ENCODE results near the gene GEN1. TPM values are rescaled to one million over a fixed set of nuclear protein-coding genes. Genes with fewer than 3 reads are reported as not detected.

Gene GEN1, protein sequence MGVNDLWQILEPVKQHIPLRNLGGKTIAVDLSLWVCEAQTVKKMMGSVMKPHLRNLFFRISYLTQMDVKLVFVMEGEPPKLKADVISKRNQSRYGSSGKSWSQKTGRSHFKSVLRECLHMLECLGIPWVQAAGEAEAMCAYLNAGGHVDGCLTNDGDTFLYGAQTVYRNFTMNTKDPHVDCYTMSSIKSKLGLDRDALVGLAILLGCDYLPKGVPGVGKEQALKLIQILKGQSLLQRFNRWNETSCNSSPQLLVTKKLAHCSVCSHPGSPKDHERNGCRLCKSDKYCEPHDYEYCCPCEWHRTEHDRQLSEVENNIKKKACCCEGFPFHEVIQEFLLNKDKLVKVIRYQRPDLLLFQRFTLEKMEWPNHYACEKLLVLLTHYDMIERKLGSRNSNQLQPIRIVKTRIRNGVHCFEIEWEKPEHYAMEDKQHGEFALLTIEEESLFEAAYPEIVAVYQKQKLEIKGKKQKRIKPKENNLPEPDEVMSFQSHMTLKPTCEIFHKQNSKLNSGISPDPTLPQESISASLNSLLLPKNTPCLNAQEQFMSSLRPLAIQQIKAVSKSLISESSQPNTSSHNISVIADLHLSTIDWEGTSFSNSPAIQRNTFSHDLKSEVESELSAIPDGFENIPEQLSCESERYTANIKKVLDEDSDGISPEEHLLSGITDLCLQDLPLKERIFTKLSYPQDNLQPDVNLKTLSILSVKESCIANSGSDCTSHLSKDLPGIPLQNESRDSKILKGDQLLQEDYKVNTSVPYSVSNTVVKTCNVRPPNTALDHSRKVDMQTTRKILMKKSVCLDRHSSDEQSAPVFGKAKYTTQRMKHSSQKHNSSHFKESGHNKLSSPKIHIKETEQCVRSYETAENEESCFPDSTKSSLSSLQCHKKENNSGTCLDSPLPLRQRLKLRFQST
- 9.8 to 13.9 TPM (median 12.4 TPM) in 5 replicates for total RNA-seq (2022; extraction: Qiagen RNA extraction)

DNA sequence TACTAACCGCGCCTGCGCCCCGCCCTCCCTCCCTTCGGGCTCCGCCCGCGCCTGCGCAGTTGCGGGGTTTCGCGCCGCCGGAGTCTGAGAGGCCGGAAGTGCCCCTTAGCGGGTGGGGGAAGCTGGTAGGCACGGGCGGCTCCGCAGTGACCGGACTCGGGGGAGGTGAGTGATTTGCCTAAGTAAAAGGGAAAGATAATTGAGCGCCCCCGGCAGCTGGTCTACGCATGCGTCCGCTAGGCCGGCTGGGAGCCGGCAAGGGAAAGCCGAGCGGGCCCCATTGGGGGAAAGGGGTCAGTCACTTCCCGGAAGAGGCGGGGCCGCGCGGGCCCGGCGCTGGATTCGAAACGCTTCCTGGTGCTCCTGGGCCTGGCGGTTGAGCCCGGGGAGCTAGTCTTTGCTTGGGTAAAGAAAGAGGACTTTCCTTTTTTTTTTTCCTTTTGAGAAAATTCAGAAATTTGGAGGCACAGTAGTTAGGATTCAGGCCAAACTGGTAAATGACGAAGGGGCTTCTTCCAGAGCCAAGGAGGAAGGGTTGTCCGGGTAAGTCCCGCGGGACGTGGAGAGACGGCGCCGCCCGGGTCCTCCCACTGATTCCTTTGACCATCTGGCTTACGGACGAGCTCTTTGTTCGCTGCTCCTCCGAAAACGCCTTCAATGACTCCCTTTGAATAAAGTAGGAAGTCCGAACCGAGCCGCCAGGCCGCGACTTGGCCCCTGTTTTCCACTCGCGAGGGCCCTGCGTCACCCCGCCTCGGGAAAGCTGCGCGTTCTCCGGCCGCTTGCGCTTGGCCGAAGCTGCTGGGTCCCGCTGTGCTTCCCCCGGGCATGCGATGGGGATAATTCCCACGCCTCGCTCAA is at the start of gene GEN1, which contains the start of gene SMC6:
Gene GEN1, plus strand, starts transcription at position 336 of the 861 bp plus-strand sequence. CDS start 5,806 bp downstream, outside the sequence.
Gene SMC6, minus strand, starts transcription at position 8 of the 861 bp plus-strand sequence. CDS start 7,864 bp downstream, outside the sequence.

GRCh38 chr2:17816396-17817245 is 62.7 kb downstream of the GEN1 start, which contains the start of gene MSGN1:
Gene MSGN1 (plus strand): TSS chr2:17816460. CDS start chr2:17816519, 59 bp downstream.

Other genes with a start within 250 kb of the GEN1 start
- not detected in 5 replicates for gene RAD51AP2, start 235.7 kb upstream of the GEN1 start, total RNA-seq (2022; extraction: Qiagen RNA extraction)
- not detected in 5 replicates for gene VSNL1, start 213.4 kb upstream of the GEN1 start, total RNA-seq (2022; extraction: Qiagen RNA extraction)
- 23.6 to 31.6 TPM (median 30.5 TPM) in 5 replicates for gene SMC6, start 328 bp upstream of the GEN1 start, total RNA-seq (2022; extraction: Qiagen RNA extraction)
- gene MSGN1, start 62.3 kb downstream of the GEN1 start, total RNA-seq (2022; extraction: Qiagen RNA extraction) = not detected in 5 replicates
- gene KCNS3, start 124.5 kb downstream of the GEN1 start, total RNA-seq (2022; extraction: Qiagen RNA extraction) = 0.86 to 1.4 TPM (median 1.1 TPM) in 5 replicates